Stimulated activated naive CD4-positive, alpha-beta T cell treated with Interleukin-2 at 50 U/mL for 16 hours (primary cell): ENCODE results near the gene TYSND1.
"Not testable (repeated sequence)": the region's sequence is repeated elsewhere in the genome, so short reads cannot be mapped to it uniquely, and the experiment has no call there.

ENCODE experiments used
- DNase-seq: peaks from one replicate; lab custom pipeline; 2025; lab: John Stamatoyannopoulos, UW

The TYSND1 gene

DNA sequence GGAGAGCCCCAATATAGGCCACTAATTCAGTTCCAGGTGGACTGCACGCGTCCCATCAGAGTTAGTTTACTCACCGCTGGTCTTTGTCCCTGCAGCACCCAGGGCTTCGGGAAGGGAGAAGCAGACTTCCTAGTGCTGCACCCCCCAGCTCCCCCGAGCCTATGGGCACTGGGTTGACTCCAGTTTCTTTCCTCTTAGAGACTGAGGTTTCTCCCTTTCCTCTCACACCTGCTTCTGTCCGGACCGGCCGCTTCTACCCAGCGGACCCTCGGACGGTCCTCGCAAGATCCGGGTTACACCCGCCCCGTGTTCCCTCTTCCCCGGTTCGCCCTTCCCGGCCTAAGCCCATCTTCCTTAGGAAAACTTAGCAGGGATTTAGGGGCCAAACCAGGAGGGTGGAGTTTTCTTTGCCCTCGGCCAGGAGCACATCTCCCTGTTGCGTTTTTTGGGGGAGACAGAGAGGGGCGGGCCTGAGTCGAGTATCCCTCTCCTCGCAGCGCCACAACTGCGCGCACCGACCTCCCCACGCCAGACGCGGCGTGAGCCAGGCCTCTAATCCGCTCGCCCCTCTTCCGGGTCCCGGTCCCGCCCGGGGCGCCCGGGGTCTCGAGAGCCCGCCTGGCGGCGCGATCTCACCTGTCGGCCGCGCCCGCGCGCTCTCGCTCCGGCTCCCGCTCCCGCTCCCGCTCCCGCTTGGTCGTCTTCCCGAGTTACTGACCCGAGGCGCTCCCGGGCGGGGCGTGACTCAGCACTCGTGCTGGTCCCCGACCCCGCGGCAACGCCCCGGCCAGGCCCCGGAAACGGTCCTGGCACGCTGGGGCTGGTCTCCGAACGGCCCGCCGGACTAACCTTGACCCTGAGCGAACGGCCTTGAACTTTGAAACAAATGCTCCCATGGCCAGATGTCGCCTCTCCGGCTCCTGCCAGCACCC is 14.1 kb downstream of the TYSND1 start, which contains the start of gene AIFM2:
TSS of gene AIFM2 (minus strand) at position 728 of the 932 bp plus-strand sequence. CDS start 8,741 bp downstream, outside the sequence.
- DNase-seq = peak; percentile 13

DNA sequence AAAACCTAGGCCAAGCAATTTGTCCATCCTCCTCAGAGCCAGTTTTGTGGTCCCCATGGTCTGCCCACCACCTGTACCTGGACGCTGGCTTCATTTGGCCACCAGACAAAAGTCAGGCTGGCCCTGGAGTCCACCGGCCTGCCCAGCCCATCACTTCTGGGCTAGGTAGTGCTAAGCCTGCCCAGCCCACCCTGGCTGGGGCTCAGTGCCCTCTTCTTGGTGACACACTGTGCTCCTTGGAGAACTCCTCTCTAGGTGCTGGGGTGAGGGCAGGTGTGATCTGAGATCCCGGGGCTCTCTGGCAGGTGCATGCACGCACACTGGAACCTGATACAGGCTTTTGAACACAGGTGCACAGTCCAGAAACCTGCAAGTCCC is 15.0 kb downstream of the TYSND1 start:
- no peak for DNase-seq

DNA sequence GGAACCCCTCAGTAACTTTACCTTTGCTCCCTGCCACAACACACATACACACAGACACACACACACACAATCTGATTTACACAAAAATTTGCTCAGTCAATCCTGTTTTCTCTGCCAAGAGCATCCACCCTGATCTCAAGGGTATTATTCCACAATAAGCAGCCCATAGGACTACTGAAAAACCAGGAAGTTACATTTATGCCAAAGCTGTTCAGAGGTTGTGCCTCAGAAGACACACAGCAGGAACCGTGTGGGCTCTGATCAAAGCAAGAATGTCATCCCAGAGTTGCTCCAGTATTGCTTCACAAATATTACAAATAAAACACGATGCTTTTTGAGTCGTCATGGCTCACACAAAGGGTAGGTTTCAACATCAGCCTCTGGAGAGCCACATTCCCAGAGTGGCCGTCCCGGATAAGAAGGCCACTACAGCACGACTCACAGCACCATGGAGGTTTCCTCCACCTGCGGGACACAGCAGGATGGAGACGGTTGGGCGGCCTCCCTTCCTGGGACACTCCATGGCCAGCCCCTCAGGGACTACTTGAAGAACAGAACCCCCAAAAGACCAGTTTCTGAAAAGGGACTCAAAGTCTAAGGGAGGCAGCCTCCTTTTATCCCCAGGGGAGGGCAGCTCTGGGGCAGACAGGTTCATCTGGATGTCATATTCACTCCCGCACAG is 15.5 kb downstream of the TYSND1 start:
- no peak for DNase-seq

DNA sequence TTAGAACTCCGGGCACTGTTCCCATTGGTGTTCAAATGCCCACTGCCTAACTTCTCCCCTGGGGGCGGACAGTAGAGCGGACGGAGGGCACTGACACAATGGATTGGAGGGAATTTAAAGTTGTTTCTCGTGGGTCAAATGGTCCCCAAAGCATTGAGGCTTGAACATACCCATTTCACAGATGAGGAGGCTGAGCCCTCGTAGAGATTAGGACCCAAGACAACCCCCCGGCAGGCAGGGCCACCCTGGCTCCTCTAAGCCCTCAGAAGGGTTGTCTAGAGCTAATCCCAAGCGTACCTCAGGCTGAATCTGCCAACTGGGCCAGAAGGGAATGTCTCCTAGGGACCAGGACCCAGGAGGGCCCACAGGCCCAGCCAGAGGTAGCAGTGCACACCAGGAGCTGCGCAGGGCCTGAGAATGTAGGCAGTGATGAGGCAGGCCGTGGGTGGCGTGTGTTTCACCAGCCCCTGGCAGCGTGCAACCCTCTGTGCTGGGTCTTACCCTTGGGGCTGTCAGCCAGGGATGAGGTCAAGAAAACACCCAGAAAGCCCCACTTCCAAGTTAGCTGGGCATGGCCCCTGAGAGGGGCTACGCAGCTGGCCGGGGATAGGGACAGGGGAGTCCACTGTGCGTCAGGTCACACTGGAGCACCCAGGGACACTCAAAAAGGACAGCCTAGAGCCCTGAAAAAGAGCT is 19.7 kb downstream of the TYSND1 start:
- DNase-seq = no peak

DNA sequence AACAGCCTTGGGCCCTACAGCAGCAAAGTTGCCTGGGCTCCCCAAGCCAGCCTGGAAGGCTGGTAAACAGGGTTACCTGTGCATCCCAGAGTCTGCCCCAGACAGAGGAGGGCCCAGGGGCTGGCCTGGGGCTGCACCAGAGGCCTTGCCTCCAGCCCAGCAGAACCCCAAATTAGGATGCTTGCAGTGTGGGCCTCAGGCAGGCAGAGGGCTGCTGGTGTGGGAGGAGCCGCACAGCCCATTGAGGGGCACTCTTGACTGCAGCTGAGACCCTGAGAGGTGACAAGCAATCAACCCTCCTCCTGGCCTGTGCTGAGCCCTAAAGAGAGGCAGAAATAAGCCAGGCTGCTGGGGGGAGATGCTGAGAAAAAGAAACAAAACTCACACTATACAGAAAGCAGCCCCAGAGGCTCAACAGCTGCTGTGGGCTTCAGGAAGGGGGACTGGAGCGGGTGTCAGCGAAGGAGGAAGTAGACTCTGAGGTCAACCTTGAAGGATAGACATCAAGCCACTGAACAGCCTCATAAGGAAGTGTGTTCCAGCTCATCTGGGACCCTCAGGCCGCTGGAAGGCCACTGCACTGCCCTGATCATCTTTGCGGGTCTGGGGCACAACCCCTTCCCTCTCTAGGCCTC is 20.5 kb downstream of the TYSND1 start:
- DNase-seq = no peak

DNA sequence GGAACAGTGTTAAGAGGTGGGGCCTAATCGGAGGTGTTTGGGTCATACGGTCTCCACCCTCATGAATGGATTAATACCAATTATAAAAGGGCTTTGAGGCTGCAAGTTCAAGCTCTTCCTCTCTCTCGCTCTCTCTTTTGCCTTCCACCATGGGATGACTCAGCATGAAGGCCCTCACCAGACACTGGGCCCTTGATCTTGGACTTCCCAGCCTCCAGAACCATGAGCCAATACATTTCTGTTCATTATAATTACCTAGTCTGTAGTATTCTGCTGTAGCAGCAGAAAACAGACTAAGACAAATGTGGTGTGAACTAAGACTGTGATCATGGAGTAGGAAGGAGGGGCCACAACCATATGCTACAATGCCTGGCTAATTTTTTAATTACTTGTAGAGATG is 21.6 kb downstream of the TYSND1 start:
- DNase-seq = no peak

DNA sequence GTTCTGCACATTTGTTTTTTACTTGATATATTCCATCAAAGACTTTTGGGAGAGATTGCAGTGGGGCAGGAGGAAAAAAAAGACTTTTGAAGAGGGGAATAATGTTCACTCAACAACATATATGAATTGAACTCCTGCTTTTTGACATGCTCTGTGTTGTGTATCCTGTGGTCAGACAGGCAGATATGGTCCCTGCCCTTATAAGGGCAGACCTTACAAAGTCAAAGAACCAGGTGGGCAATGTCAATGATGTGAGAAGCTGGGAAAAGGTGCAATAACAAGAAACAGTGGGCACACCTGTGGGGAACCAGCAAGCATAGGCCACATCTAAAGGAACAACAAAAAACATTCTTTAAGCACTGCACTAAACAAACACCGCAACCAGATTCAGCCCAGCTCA is 22.1 kb downstream of the TYSND1 start:
- no peak for DNase-seq

DNA sequence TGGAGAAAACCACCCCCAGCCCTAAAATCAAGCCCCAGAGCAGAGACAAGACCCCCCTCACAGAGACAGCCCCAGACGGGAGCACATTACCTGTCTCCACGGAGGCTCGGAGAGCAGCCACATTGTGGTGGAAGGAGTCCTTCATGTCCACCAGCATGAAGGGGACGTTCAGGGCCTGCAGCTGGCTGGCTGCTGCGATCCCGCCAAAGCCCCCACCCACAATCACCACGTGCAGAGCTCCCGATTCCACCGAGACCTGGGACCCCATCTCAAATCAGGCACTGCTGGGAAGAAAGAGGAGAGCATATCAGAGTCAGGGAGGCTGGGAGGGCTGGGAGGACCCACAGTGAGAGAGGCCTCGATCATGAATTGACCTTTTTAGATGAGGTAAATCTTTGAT is 22.7 kb downstream of the TYSND1 start:
- DNase-seq = no peak

DNA sequence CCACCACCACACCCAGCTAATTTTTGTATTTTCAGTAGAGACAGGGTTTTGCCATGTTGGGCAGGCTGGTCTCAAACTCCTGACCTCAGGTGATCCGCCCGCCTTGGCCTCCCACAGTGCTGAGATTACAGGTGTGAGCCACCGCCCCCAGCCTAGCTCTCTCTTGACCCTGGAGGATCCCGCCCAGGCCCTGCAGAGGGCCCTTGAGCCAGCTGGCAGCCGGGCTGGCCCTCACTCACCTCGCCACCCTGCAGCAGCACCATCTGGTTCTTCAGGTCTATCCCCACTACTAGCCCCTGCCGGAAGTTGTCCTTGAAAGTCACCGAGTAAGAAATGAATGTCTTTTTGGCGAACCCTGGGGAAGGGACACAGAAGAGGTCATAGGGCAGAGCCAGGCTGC is 23.3 kb downstream of the TYSND1 start:
- not testable (repeated sequence) for DNase-seq

DNA sequence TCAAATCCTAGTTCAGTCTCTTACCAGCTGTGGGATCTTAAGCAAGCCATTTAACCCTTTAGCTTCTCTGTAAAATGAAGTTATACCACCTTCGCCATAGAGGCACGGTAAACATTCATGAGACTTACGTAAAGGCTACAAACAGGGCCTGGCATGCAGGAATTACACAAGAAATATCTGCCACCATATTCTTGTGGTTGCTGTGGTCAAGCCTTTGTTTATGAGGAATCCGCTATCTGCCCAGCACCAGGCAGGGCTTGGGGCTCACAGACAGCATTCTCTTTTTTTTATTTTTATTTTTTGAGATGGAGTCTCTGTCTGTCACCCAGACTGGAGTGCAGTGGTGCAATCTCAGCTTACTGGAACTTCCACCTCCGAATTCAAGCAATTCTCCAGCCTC is 23.8 kb downstream of the TYSND1 start:
- DNase-seq = no peak

DNA sequence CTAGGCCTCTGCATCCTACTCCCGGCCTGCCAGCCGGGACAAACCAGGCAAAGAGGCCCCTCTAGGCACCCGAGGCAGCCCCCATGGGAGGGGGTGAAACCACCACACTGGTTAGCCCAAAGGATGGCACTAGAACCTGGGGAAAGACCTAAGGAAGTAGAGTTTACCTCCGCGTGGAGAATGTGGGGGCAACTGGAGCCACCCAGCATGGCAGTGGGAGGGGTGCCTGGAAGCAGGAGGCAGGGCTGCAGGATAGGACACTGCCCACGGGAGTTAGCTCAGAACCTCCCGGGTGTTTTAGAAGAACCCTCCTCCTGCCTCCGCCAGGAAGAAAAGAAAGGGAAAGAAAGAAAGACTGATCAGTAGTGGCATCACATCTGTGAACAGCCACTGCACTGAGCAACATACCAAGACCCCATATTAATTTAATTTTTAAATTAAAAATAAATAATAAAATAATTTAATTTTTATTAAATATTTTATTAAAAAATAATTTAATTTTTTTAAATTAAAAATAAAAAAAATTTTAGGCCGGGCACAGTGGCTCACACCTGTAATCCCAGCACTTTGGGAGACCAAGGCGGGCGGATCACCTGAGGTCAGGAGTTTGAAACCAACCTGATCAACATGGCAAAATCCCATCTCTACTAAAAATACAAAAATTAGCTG is 25.1 kb downstream of the TYSND1 start:
- no peak for DNase-seq

DNA sequence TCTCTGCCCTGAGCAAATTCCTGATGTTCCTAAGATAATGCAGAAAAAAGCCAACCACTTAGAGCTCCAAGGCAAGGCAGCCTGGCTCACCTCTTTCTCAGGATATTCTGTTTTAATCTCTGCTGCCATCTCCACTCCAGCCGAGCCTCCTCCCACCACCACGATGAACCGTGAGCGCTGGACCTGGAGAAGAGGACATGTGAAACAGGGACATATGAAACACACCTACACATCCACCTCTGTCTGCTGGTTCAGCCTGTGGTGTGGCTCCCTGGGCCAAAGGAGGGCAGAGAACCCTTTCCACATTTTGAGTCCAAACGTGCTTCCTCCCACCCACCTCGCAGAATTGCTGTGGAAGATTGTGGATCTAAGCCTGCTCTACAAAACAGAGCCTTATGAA is 26.1 kb downstream of the TYSND1 start:
- no peak for DNase-seq

DNA sequence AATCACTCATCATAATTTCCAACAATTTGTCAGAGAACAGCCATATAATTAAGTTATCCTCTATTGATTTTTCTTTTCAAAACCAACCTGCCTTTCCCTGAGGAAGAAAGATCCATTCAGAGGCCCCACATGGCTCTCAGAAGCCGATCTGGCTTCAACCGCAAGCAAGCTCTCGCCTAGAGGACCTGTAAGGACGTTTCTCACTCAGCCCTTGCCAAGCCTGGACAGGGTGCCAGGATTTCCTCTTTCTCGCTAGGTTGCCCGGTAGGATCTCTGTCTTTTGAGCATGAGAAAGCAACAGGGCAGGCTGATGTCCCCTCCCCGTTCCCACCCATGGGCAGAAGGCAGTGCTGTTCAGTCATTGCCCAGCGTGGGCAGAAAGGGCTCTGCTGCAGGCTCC is 26.9 kb downstream of the TYSND1 start:
- no peak for DNase-seq

DNA sequence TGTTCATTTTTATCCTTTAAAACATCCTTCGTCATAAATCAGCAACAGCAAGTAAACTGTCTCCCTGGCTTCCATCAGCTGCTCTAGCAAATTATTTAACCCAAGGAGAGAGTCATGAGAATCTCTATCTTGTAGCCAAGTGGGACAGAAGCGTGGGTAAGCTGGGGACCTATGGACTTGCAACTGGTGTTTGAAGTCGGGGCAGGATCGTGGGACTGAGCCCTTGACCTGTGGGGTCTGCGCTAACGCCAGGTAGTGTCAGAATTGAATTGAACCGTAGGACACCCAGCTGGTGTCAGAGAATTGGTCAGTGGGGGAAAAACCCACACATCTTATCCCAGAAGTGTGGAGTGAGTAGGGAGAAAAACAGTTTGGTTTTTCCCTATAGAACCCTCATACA is 27.3 kb downstream of the TYSND1 start:
- no peak for DNase-seq

DNA sequence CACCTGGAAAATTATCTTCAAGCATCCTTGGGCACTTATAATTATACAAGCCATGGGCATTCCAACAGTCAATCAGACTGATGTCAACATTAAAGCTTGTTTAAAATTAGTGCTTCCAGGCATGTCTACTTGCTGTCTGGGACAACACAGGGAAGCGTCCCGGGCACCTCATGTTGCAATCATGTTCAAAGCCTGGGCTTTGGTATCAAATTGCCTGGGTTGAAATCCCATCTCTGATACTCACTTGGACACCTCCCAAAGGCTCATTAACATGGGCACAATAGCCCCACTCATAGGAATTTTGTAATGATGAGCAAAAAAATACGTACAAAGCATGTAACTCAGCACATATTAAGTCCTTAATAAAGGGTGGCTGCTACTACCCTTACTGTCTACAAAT is 28.3 kb downstream of the TYSND1 start:
- no peak for DNase-seq

DNA sequence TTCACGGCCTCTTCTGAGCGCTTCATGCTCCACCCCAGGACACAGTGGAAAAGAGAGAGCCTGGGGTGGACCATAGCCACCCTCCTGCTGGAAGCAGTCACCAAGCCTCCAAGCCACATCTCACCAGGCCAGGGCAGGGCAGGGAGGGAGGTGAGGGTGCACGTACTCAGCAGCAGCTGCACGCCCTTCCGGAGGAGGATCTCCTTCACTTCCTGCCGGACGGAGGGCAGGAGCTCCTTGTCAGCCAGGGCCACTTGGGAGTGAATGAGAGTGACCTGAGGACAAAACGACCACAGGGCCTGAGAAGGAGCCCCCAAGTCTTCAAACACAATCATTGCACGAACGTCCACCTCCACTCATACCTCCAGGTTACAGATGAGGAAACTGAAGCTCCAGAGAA is 28.9 kb downstream of the TYSND1 start:
- no peak for DNase-seq

DNA sequence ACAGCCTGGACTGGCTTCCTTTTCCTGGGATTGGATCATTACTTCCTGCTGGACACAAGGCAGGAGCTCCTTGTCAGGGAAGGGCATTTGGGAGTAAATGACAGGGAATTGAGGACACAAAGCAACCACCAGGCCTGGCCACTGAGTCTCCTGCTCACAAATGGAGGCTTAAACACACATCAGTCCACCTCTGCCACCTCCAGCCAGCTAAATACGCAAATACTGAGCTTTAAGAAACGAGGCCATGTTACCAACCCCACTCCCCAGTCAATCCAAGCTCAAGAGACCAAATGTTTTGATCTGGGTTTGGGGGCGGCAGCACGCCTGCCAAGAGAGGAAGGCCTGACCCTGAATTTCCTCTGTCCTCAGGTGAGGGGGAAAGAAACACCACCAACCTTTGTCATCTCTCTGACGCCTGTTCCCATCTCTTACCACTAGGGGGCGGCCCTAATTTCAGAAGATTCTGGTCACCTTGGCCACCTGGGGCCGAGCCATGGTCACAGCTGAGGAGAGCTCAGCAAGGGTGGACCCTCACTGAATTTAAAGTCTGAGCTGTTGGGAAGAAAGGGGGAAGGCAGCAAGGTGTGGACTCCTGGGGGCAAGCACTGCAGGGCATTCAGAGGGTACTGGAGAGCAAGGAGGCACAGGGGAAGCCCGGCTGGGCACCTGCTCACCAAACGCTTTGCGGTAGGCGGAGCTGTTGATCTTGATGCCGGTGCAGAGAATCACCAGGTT is 30.4 kb downstream of the TYSND1 start:
- peak; percentile 35 for DNase-seq

DNA sequence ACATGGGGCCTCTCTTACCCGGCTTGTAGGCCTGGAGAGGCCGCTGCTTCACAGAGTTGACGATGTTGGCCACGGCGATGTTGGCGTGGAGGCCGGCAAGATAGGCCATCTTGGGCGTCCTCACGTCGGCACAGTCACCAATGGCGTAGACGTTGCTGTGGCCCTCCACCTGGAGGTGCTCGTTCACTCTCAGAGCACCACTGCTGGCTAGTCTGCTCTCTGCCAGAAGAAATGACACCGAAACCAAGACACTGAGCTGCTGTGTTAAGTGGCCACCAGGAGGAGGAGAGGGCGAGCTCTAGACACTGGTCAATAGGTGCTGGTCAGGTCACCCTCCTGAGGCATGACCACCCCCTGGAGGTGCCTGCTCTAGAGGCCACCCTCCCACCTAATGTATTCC is 31.6 kb downstream of the TYSND1 start:
- DNase-seq = no peak

DNA sequence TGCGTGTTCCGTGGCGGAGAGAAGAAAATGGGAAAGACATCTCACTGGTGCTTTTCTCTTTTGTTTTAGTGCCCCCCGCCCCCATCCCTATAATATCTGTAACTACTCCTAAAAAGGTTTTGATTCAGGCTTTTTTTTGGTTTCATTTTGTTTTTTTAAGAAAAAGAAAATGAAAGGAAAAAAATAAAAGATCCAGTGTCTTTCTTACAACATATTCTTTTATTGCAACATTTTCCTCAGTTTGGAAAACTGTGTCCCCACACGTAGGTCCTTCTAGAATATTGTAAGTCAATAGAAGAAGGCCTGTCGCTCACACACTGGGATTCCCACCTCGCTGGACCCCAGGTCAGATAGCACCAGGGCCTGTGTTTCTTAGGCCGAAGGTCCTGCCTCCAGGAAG is 34.4 kb downstream of the TYSND1 start:
- no peak for DNase-seq

DNA sequence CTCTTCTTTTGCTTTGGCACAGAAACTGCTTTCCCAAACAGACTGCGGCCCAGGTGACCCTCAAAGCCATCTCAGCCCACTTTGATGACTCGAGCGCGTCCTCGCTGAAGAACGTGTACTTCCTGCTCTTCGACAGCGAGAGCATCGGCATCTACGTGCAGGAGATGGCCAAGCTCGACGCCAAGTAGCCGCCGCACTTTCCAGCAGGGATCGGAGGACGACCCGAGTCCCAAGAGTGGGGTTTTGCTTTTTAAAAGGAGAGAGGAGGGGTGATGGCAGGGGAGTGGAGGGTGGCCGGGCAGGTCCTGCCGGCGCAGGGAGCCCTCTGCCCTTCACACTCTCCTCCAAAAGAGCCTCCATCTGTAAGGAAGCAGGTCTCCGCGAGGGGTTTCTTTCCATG is 35.0 kb downstream of the TYSND1 start:
- no peak for DNase-seq
